Neural cell (in vitro differentiated cells): ENCODE results near the gene NCBP1. TPM values are rescaled to one million over a fixed set of nuclear protein-coding genes. Genes with fewer than 3 reads are reported as not detected.

Experiments
- H2AFZ ChIP-seq: fragments of 200-600, 300-800 bp; sonication (generic), shearing (Covaris generic); 2 replicates; pipeline ENCODE4 v1.6.0; 2014; ENCODE audit warnings: low read depth, mild to moderate bottlenecking, antibody characterized with exemption, low read length, moderate library complexity
- H3F3A ChIP-seq: fragments of 200-600 bp; shearing (Covaris generic); 2 replicates; pipeline ENCODE4 v1.6.1; 2016; ENCODE audit warnings: mild to moderate bottlenecking, moderate library complexity, mixed read lengths, antibody characterized with exemption, low read length; ENCODE audit not compliant: insufficient read depth, poor library complexity, severe bottlenecking
- H3K27ac ChIP-seq: fragments of 200-600, 300-800 bp; sonication (generic), shearing (Covaris generic); 2 replicates; pipeline ENCODE4 v1.5.1; 2014; ENCODE audit warnings: mild to moderate bottlenecking, low read length, moderate library complexity
- H3K27me3 ChIP-seq: fragments of 300-800, 200-600 bp; sonication (generic), shearing (Covaris generic); 2 replicates; pipeline ENCODE4 v1.6.0; 2014; ENCODE audit warnings: mild to moderate bottlenecking, low read depth, low read length, moderate library complexity; ENCODE audit not compliant: insufficient read depth
- H3K36me3 ChIP-seq: fragments of 300-800, 200-600 bp; sonication (generic), shearing (Covaris generic); 2 replicates; pipeline ENCODE4 v1.5.1; 2014; ENCODE audit warnings: mild to moderate bottlenecking, antibody characterized with exemption, low read length, moderate library complexity; ENCODE audit not compliant: insufficient read depth
- H3K4me2 ChIP-seq: fragments of 300-800, 200-600 bp; sonication (generic), shearing (Covaris generic); 2 replicates; pipeline ENCODE4 v1.6.0; 2014; ENCODE audit warnings: mild to moderate bottlenecking, low read length
- H3K4me3 ChIP-seq: fragments of 300-800, 200-600 bp; sonication (generic), shearing (Covaris generic); 2 replicates; pipeline ENCODE4 v1.5.1; 2014; ENCODE audit warnings: mild to moderate bottlenecking, low read length, moderate library complexity
- H3K79me2 ChIP-seq: fragments of 200-600 bp; shearing (Covaris generic); replicated peaks from 2 replicates; pipeline ENCODE4 v1.6.0; 2014; ENCODE audit warnings: mild to moderate bottlenecking, low read length, moderate library complexity; ENCODE audit not compliant: insufficient read depth
- H3K9ac ChIP-seq: fragments of 300-800, 200-600 bp; sonication (generic), shearing (Covaris generic); 2 replicates; pipeline ENCODE4 v1.6.1; 2016; ENCODE audit warnings: mild to moderate bottlenecking, low read length, mixed read lengths
- H3K9me2 ChIP-seq: fragments of 200-600 bp; shearing (Covaris generic); 2 replicates; pipeline ENCODE4 v1.6.1; 2016; ENCODE audit warnings: mild to moderate bottlenecking, low read length, mixed read lengths; ENCODE audit not compliant: insufficient read depth
- H3K9me3 ChIP-seq: fragments of 200-600, 300-800 bp; sonication (generic), shearing (Covaris generic); 2 replicates; pipeline ENCODE4 v1.6.1; 2016; ENCODE audit warnings: mild to moderate bottlenecking, mixed run types, low read length, moderate library complexity, mixed read lengths
- H4K20me1 ChIP-seq: fragments of 200-600 bp; shearing (Covaris generic); 2 replicates; pipeline ENCODE4 v1.6.1; 2016; ENCODE audit warnings: mild to moderate bottlenecking, mixed run types; ENCODE audit not compliant: insufficient read depth
- EP300 ChIP-seq: fragments of 450-650 bp; conservative IDR thresholded peaks from 2 replicates; pipeline ENCODE4 v1.6.1; 2014; ENCODE audit warnings: antibody characterized with exemption, mild to moderate bottlenecking, moderate library complexity; ENCODE audit not compliant: poor library complexity, severe bottlenecking
- EZH2 ChIP-seq: fragments of 200-600, 300-800 bp; shearing (Covaris generic), sonication (generic); IDR thresholded peaks from 2 replicates; pipeline ENCODE4 v1.6.1; 2014; ENCODE audit warnings: antibody characterized with exemption, low read length, borderline replicate concordance, mild to moderate bottlenecking; ENCODE audit not compliant: insufficient read depth, poor library complexity, severe bottlenecking
- MXI1 ChIP-seq: fragments of 450-650 bp; conservative IDR thresholded peaks from 2 replicates; pipeline ENCODE4 v1.6.1; 2014; ENCODE audit warnings: antibody characterized with exemption, mild to moderate bottlenecking; ENCODE audit not compliant: poor library complexity, severe bottlenecking
- POLR2AphosphoS5 ChIP-seq: IDR thresholded peaks from 2 replicates; pipeline ENCODE4 v1.6.1; 2012
- RAD21 ChIP-seq: fragments of 450-650 bp; conservative IDR thresholded peaks from 2 replicates; pipeline ENCODE4 v1.6.1; 2014; ENCODE audit warnings: antibody characterized with exemption, mild to moderate bottlenecking, moderate library complexity
- SMC3 ChIP-seq: fragments of 450-650 bp; conservative IDR thresholded peaks from 2 replicates; pipeline ENCODE4 v1.6.1; 2014; ENCODE audit warnings: antibody characterized with exemption, mild to moderate bottlenecking, moderate library complexity; ENCODE audit not compliant: poor library complexity
- TAF1 ChIP-seq: IDR thresholded peaks from 2 replicates; pipeline ENCODE4 v1.6.1; 2012; ENCODE audit warnings: low read depth
- polyA plus RNA-seq: library from polyadenylated mRNA; depleted of rRNA; stranded (reverse); fragments of >200 nt; gene quantifications from 2 replicates; pipeline ENCODE4 v1.2.3, GENCODE V29; 2014
- TF ChIP-seq, protein P1 (sequence below): fragments of 450-650 bp; IDR thresholded peaks from 2 replicates; pipeline ENCODE4 v1.5.1; 2014; ENCODE audit warnings: antibody characterized with exemption, mild to moderate bottlenecking, moderate library complexity; ENCODE audit not compliant: poor library complexity, severe bottlenecking
- TF ChIP-seq, protein P2 (sequence below): IDR thresholded peaks from 2 replicates; pipeline ENCODE4 v1.6.1; 2012; ENCODE audit warnings: borderline replicate concordance

NCBP1 gene
- polyA plus RNA-seq, 1 donor from 2014 or later, result 30.6 TPM

DNA sequence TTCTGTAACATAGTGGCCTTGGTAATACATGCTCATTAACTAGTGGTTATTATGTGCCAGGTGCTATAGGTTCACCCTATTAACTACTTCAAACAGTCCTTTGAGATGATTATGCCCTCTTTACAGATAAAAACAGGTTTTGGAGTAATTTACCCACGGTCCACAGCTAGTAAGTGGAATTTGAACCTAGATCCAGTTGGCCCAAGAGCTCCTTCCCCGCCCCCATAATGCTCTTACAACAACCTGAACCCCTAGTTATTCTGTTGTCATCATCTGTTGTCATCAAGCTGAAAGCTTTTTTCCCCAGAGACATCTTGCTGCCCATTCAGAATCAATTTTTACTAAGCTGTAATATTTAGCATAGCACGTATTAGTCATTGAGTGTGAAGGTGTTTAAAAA is 40.3 kb downstream of the NCBP1 start (continued):
- TF ChIP-seq, protein P1, sequence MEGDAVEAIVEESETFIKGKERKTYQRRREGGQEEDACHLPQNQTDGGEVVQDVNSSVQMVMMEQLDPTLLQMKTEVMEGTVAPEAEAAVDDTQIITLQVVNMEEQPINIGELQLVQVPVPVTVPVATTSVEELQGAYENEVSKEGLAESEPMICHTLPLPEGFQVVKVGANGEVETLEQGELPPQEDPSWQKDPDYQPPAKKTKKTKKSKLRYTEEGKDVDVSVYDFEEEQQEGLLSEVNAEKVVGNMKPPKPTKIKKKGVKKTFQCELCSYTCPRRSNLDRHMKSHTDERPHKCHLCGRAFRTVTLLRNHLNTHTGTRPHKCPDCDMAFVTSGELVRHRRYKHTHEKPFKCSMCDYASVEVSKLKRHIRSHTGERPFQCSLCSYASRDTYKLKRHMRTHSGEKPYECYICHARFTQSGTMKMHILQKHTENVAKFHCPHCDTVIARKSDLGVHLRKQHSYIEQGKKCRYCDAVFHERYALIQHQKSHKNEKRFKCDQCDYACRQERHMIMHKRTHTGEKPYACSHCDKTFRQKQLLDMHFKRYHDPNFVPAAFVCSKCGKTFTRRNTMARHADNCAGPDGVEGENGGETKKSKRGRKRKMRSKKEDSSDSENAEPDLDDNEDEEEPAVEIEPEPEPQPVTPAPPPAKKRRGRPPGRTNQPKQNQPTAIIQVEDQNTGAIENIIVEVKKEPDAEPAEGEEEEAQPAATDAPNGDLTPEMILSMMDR, result no peak

DNA sequence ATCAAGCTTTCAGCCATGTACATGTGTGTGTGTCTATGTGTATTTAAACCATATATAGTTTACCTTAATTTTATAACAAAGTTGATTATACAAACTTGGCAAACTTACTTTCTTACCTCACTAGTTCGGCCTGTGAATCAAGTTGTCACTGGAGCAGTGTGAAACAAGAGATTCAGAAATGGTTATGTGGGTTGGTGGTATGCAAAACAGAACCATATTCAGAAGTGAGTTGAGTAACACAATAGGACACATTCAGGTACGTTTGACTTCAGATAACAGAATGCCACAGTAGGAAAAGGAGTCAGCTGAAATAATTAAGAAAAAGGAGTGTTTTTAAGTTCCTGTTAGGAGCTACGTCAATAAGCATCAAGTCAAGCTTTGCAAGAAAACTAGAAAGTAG is 42.0 kb downstream of the NCBP1 start:
- peaks cover 16% of the 10 kb centered on the region for H3K36me3 ChIP-seq
- no peaks in the 10 kb centered on the region for H3K27me3 ChIP-seq
- no peaks in the 10 kb centered on the region for H3K9me2 ChIP-seq
- no peak overlapping the region for H3K4me3 ChIP-seq
- no peak overlapping the region for H3K27ac ChIP-seq
- TF ChIP-seq EZH2 (no peak), EP300 (no peak), SMC3 (no peak)
- TF ChIP-seq, protein P2, sequence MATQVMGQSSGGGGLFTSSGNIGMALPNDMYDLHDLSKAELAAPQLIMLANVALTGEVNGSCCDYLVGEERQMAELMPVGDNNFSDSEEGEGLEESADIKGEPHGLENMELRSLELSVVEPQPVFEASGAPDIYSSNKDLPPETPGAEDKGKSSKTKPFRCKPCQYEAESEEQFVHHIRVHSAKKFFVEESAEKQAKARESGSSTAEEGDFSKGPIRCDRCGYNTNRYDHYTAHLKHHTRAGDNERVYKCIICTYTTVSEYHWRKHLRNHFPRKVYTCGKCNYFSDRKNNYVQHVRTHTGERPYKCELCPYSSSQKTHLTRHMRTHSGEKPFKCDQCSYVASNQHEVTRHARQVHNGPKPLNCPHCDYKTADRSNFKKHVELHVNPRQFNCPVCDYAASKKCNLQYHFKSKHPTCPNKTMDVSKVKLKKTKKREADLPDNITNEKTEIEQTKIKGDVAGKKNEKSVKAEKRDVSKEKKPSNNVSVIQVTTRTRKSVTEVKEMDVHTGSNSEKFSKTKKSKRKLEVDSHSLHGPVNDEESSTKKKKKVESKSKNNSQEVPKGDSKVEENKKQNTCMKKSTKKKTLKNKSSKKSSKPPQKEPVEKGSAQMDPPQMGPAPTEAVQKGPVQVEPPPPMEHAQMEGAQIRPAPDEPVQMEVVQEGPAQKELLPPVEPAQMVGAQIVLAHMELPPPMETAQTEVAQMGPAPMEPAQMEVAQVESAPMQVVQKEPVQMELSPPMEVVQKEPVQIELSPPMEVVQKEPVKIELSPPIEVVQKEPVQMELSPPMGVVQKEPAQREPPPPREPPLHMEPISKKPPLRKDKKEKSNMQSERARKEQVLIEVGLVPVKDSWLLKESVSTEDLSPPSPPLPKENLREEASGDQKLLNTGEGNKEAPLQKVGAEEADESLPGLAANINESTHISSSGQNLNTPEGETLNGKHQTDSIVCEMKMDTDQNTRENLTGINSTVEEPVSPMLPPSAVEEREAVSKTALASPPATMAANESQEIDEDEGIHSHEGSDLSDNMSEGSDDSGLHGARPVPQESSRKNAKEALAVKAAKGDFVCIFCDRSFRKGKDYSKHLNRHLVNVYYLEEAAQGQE, result no peak
- no peak overlapping the region for H3K4me2 ChIP-seq
- no peaks in the 10 kb centered on the region for H3K79me2 ChIP-seq
- H3F3A ChIP-seq, result no peaks in the 10 kb centered on the region
- H3K9ac ChIP-seq, result no peak overlapping the region
- H4K20me1 ChIP-seq, result no peaks in the 10 kb centered on the region
- H2AFZ ChIP-seq, result no peak overlapping the region
- no peaks in the 10 kb centered on the region for H3K9me3 ChIP-seq

DNA sequence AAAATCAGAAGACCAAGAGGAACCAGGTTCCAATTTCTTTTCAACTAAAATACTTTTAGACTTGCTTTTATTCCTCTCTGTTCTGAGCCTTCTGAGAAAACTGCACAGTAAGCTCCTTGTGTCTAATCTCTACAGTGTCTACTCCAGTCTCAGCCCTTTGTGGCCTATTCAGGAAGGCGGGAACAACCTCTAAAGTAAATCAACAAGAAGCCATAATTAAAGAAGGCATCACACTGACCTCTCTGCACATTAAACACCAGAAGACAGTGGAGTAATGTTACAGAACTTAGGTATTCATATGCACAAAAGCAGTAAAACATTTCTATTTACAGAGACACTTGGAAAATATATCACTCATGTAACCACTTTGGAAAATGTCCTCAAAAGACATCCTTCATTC is 48.6 kb downstream of the NCBP1 start:
- H3K27me3 ChIP-seq, result no peaks in the 10 kb centered on the region
- TF ChIP-seq, protein P1, result no peak
- TF ChIP-seq POLR2AphosphoS5, result no peak
- no peak for TF ChIP-seq TAF1
- no peak for TF ChIP-seq EP300
- TF ChIP-seq EZH2, result no peak
- TF ChIP-seq RAD21, result no peak
- TF ChIP-seq SMC3, result no peak
- TF ChIP-seq MXI1, result no peak
- TF ChIP-seq, protein P2, result no peak
- no peak overlapping the region for H3K4me3 ChIP-seq
- peaks cover 7% of the 10 kb centered on the region for H3K36me3 ChIP-seq
- no peaks in the 10 kb centered on the region for H3K9me3 ChIP-seq
- H3K27ac ChIP-seq, result no peak overlapping the region
- no peaks in the 10 kb centered on the region for H3K9me2 ChIP-seq
- no peak overlapping the region for H3K4me2 ChIP-seq
- H3K9ac ChIP-seq, result no peak overlapping the region
- no peaks in the 10 kb centered on the region for H4K20me1 ChIP-seq
- no peak overlapping the region for H2AFZ ChIP-seq
- H3F3A ChIP-seq, result no peaks in the 10 kb centered on the region
- no peaks in the 10 kb centered on the region for H3K79me2 ChIP-seq
